OCI-LY3 (cell line): Measurements from ENCODE around the gene LDLRAD4.

Experiments
- CTCF ChIP-seq: fragments of 200-600, 300-600 bp; sonication (generic); IDR thresholded peaks from 2 replicates; pipeline ENCODE4 v1.5.1; 2014; ENCODE audit warnings: antibody characterized with exemption, low read length, low read depth
- EZH2phosphoT487 ChIP-seq: fragments of 200-600 bp; shearing (Covaris generic); IDR thresholded peaks from 2 replicates; pipeline ENCODE4 v1.6.1; 2018; ENCODE audit warnings: antibody characterized with exemption, mixed run types, low read depth

GRCh38 chr18:13288509-13289133, 70.1 kb downstream of the LDLRAD4 start:
- TF ChIP-seq CTCF, result no peak
- TF ChIP-seq EZH2phosphoT487, result no peak
